Spleen (tissue), 7 donors: ENCODE measurements around the gene CD2.

ENCODE experiments used
- POLR2A ChIP-seq, 3 donors: fragments of 450-650 bp; IDR thresholded peaks; one replicate each; pipeline ENCODE4 v1.5.1; 2017; ENCODE audit warnings: antibody characterized with exemption in 3 of 3, mild to moderate bottlenecking in 1 of 3
- POLR2AphosphoS5 ChIP-seq, 3 donors: sonication (generic); formaldehyde crosslinking; IDR thresholded peaks; one replicate each; pipeline ENCODE4 v1.5.1; 2017; ENCODE audit warnings: antibody characterized with exemption in 3 of 3
- TF ChIP-seq, protein P1 (sequence below), 11 experiments: fragments of 200-600 bp in 7 of 11; fragments of 450-650 bp in 4 of 11; sonication (generic) in 4 of 11; IDR thresholded peaks in 8 of 11; conservative IDR thresholded peaks in 3 of 11; 1 replicate in 7 of 11; 2 replicates in 4 of 11; pipeline versions ENCODE4 v1.4.0 to v1.8.0; 2016 to 2021; ENCODE audit warnings: antibody characterized with exemption in 11 of 11, inconsistent platforms in 4 of 11, mild to moderate bottlenecking in 1 of 11
- donor health status: DM: no; HTN: no; CAD: no; lungs with moderate emphysema.
- donor health status: DM: no; HTN: no; CAD: no.
- donor health status: DM: no; HTN: no; CAD: no.

DNA sequence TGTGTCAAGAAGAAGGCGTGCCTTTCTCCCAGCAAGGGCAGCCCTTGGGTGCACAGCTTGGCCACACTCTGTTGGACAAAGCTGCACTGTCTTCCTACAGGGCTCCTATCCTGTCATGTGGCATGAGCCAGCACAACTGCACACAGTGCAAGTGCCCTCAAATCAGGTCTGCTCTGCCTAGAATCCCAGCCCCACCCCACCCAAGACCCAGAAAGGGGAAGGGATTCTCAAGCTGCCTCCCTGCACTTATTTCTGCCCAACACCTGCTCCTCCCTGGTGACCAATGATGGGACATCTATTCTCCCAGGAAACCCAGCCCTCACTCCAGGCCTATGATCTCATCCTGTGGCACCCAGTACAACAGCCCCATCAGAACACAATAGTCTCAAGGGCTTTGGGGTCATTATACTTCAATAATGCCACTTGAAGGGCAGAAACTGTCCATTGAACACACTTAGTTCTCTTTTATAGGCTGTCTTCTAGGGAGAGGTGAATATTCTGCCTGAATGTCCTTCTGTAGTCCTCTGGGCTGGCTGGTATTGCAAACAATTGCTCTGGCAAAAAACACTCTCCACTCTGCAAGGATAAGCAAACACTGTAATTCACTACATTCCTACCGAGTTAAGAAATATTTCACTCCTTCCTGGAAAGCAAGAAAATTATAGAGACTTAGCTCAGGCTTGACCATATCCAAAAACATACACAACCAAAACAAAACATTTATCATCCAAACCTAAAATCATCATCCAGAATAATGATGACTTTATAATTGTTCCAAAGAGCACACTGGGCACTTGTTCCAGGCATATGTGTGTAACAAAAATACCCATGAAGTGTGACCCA is 43.6 kb upstream of the CD2 start:
- TF ChIP-seq, protein P1, sequence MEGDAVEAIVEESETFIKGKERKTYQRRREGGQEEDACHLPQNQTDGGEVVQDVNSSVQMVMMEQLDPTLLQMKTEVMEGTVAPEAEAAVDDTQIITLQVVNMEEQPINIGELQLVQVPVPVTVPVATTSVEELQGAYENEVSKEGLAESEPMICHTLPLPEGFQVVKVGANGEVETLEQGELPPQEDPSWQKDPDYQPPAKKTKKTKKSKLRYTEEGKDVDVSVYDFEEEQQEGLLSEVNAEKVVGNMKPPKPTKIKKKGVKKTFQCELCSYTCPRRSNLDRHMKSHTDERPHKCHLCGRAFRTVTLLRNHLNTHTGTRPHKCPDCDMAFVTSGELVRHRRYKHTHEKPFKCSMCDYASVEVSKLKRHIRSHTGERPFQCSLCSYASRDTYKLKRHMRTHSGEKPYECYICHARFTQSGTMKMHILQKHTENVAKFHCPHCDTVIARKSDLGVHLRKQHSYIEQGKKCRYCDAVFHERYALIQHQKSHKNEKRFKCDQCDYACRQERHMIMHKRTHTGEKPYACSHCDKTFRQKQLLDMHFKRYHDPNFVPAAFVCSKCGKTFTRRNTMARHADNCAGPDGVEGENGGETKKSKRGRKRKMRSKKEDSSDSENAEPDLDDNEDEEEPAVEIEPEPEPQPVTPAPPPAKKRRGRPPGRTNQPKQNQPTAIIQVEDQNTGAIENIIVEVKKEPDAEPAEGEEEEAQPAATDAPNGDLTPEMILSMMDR (IDR thresholded peaks at IDR 0.05 in 8 of 11, conservative IDR thresholded peaks at IDR 0.05 in 3 of 11): no peak
- no peak for TF ChIP-seq POLR2A (IDR thresholded peaks at IDR 0.05)
- TF ChIP-seq POLR2AphosphoS5 (IDR thresholded peaks at IDR 0.05): no peak
